Endodermal cell (in vitro differentiated cells): ENCODE data around the gene YEATS2. TPM values are rescaled to one million over a fixed set of nuclear protein-coding genes. Genes with fewer than 3 reads are reported as not detected.

ENCODE experiments used
- DNase-seq: peaks from one replicate; pipeline ENCODE4 v3.0.0-alpha.2; 2017
- H3K27ac ChIP-seq: 2 replicates; pipeline ENCODE4 v1.5.1; 2013; ENCODE audit warnings: mild to moderate bottlenecking, low read depth, low read length, moderate library complexity
- H3K27me3 ChIP-seq: 2 replicates; pipeline ENCODE4 v1.6.1; 2013; ENCODE audit warnings: mild to moderate bottlenecking, low read length, moderate library complexity; ENCODE audit not compliant: insufficient read depth, control insufficient read depth, poor library complexity, severe bottlenecking
- H3K36me3 ChIP-seq: 2 replicates; pipeline ENCODE4 v1.7.0; 2013; ENCODE audit warnings: mild to moderate bottlenecking, low read length, moderate library complexity; ENCODE audit not compliant: control insufficient read depth, insufficient read depth
- H3K4me1 ChIP-seq: one replicate; pipeline ENCODE4 v1.7.0; 2013; ENCODE audit warnings: low read length; ENCODE audit not compliant: control insufficient read depth, insufficient read depth
- H3K4me3 ChIP-seq: 2 replicates; pipeline ENCODE4 v1.5.1; 2013; ENCODE audit warnings: mild to moderate bottlenecking, low read length, moderate library complexity
- H3K9ac ChIP-seq: 2 replicates; pipeline ENCODE4 v1.6.1; 2013; ENCODE audit warnings: mild to moderate bottlenecking, low read length, moderate library complexity; ENCODE audit not compliant: poor library complexity, severe bottlenecking; ENCODE audit errors: extremely low read depth
- H3K9me3 ChIP-seq: 2 replicates; pipeline ENCODE4 v1.6.1; 2013; ENCODE audit warnings: mild to moderate bottlenecking, low read length, moderate library complexity; ENCODE audit not compliant: control insufficient read depth
- H3K27ac Mint-ChIP-seq: 2 replicates; pipeline ENCODE4 v1.8.0; 2020; ENCODE audit warnings: mixed read lengths
- H3K27me3 Mint-ChIP-seq: 2 replicates; pipeline ENCODE4 v1.8.0; 2021; ENCODE audit warnings: mild to moderate bottlenecking, mixed read lengths; ENCODE audit not compliant: insufficient read depth
- H3K36me3 Mint-ChIP-seq: 2 replicates; pipeline ENCODE4 v1.8.0; 2020; ENCODE audit warnings: low read depth, mixed read lengths
- H3K4me1 Mint-ChIP-seq: 2 replicates; pipeline ENCODE4 v1.8.0; 2020; ENCODE audit warnings: mixed read lengths
- H3K4me3 Mint-ChIP-seq: 2 replicates; pipeline ENCODE4 v1.8.0; 2020; ENCODE audit warnings: mild to moderate bottlenecking, moderate library complexity, mixed read lengths
- H3K9me3 Mint-ChIP-seq: 2 replicates; pipeline ENCODE4 v1.8.0; 2020; ENCODE audit warnings: mild to moderate bottlenecking, mixed read lengths
- WGBS, 2 experiments: methylation state at CpG; one replicate each; pipeline versions ENCODE4 v1.1.5 to v1.1.7; 2013; ENCODE audit warnings: missing lambda C conversion rate in 2 of 2, mixed read lengths in 1 of 2; ENCODE audit not compliant: insufficient coverage in 1 of 2, insufficient read length in 1 of 2; 5-methylcytosine and 5-hydroxymethylcytosine counted together
- total RNA-seq, 2 donors: library from RNA; stranded (reverse); fragmentation: NEBNext Ultra II Directional in 1 of 2; extraction: Animal tissue kit (Norgen Biotek cat#: 25700) in 1 of 2; gene quantifications; 2 replicates in 1 of 2; 3 replicates in 1 of 2; pipeline ENCODE4 v1.2.1, GENCODE V29; 2021
- TF ChIP-seq, protein P1 (sequence below): fragments of 200-600 bp; sonication (generic); conservative IDR thresholded peaks from 2 replicates; pipeline ENCODE4 v1.5.0; 2021; ENCODE audit warnings: antibody characterized with exemption, mild to moderate bottlenecking

Gene YEATS2
- total RNA-seq, 2 donors from 2014 or later: 53.4 to 55.8 TPM

DNA sequence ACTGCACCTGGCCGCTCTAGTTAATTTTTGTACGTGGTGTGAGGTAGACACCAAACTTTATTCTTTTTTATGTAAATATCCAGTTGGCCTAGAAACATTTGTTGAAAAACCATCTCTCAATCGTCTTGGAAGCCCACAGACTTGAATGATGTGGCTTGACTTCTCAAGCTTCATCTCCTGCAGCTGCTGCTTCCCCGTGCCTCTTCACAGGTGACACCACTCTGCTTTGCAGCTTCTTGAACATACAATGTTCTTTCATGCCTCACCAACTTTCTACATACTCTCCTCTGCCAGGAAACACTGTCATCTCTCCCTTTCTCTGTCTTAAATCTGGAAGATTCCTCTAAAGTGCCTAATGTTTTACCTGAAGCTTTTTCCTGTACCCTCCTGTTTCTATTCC, 92.2 kb downstream of the YEATS2 start:
- Histone ChIP-seq H3K9ac (no peak overlapping the region), H3K9me3 (no peaks in the 10 kb centered on the region), H3K36me3 (peaks cover 86% of the 10 kb centered on the region), H3K27me3 (no peaks in the 10 kb centered on the region), H3K27ac (no peak overlapping the region), H3K4me3 (no peak overlapping the region), H3K4me1 (no peaks in the 10 kb centered on the region)
- Mint-ChIP-seq H3K27me3 (no peaks in the 10 kb centered on the region), H3K4me3 (no peak overlapping the region), H3K4me1 (peaks cover 2% of the 10 kb centered on the region), H3K36me3 (peaks cover 78% of the 10 kb centered on the region), H3K27ac (no peak overlapping the region), H3K9me3 (peaks cover 2% of the 10 kb centered on the region)
- no peak for DNase-seq
- WGBS, 2 experiments: 90 to 94% methylated on average over 4 of the region's 4 CpGs
- TF ChIP-seq, protein P1, sequence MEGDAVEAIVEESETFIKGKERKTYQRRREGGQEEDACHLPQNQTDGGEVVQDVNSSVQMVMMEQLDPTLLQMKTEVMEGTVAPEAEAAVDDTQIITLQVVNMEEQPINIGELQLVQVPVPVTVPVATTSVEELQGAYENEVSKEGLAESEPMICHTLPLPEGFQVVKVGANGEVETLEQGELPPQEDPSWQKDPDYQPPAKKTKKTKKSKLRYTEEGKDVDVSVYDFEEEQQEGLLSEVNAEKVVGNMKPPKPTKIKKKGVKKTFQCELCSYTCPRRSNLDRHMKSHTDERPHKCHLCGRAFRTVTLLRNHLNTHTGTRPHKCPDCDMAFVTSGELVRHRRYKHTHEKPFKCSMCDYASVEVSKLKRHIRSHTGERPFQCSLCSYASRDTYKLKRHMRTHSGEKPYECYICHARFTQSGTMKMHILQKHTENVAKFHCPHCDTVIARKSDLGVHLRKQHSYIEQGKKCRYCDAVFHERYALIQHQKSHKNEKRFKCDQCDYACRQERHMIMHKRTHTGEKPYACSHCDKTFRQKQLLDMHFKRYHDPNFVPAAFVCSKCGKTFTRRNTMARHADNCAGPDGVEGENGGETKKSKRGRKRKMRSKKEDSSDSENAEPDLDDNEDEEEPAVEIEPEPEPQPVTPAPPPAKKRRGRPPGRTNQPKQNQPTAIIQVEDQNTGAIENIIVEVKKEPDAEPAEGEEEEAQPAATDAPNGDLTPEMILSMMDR: no peak

DNA sequence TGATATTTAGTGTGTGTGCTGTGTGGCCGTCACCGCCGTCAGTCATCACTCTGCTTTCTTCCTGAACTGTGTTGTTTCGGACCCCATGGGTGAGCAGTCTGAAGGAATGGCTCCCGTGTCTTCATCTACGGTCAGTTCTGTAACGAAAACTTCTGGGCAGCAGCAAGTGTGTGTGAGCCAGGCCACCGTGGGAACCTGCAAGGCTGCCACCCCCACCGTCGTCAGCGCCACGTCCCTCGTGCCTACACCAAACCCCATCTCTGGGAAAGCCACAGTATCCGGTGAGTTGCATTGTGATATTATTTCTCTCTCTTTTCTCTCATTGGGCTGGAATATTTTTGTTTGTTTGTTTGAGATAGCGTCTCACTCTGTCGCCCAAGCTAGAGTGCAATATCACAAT, 93.1 kb downstream of the YEATS2 start:
- Mint-ChIP-seq H3K36me3 (peaks cover 75% of the 10 kb centered on the region), H3K4me1 (peaks cover 2% of the 10 kb centered on the region), H3K4me3 (no peak overlapping the region), H3K27me3 (no peaks in the 10 kb centered on the region), H3K9me3 (peaks cover 2% of the 10 kb centered on the region), H3K27ac (no peak overlapping the region)
- H3K9me3 ChIP-seq: no peaks in the 10 kb centered on the region
- H3K9ac ChIP-seq: no peak overlapping the region
- H3K27me3 ChIP-seq: no peaks in the 10 kb centered on the region
- 92 to 96% methylated on average over 7 to 16 of the region's 16 CpGs for WGBS, 2 experiments
- H3K4me1 ChIP-seq: no peaks in the 10 kb centered on the region
- TF ChIP-seq, protein P1: no peak
- H3K27ac ChIP-seq: no peak overlapping the region
- H3K36me3 ChIP-seq: peaks cover 87% of the 10 kb centered on the region
- no peak for DNase-seq
- no peak overlapping the region for H3K4me3 ChIP-seq

DNA sequence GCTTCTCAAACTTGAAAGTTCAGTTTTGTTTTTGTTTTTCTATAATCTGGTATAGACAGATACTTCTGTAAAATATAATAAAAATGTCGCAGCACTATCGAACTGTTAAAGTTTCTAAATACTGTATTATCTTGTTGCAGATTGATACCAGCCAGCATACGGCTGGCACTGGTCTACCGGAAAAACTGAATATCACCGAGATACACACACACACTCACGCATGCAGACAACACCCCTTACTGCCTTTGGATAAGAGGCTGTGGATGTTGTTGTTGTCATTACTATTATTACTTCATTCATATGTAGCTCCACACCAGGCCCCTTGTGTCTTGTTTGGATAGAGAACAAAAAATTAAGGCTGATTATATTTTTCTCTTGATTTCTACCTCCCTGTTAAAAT, 95.4 kb downstream of the YEATS2 start:
- Histone ChIP-seq H3K4me3 (no peak overlapping the region), H3K9ac (no peak overlapping the region), H3K27me3 (no peaks in the 10 kb centered on the region), H3K27ac (no peak overlapping the region), H3K9me3 (no peaks in the 10 kb centered on the region), H3K4me1 (no peaks in the 10 kb centered on the region), H3K36me3 (peaks cover 81% of the 10 kb centered on the region)
- H3K36me3 Mint-ChIP-seq: peaks cover 70% of the 10 kb centered on the region
- no peak overlapping the region for H3K27ac Mint-ChIP-seq
- no peaks in the 10 kb centered on the region for H3K4me1 Mint-ChIP-seq
- no peak overlapping the region for H3K4me3 Mint-ChIP-seq
- TF ChIP-seq, protein P1: no peak
- DNase-seq: no peak
- WGBS, 2 experiments: 91 to 100% methylated on average over 2 to 6 of the region's 6 CpGs
- H3K27me3 Mint-ChIP-seq: no peaks in the 10 kb centered on the region
- no peaks in the 10 kb centered on the region for H3K9me3 Mint-ChIP-seq
